ENCODE results near the gene TMEM51.

TMEM51 gene

GRCh38 chr1:15152318-15153183 is 996 bp upstream of the TMEM51 start:
- no peak overlapping the region for H3K4me3 ChIP-seq (ENCODE audit: low read depth, low read length)
- TF ChIP-seq MYC (IDR thresholded peaks at IDR 0.05; ENCODE audit: low read depth, low read length) (no peak), POLR2A (IDR thresholded peaks at IDR 0.05; ENCODE audit: extremely low read depth, insufficient read length) (no peak)
- TF ChIP-seq, protein P1, sequence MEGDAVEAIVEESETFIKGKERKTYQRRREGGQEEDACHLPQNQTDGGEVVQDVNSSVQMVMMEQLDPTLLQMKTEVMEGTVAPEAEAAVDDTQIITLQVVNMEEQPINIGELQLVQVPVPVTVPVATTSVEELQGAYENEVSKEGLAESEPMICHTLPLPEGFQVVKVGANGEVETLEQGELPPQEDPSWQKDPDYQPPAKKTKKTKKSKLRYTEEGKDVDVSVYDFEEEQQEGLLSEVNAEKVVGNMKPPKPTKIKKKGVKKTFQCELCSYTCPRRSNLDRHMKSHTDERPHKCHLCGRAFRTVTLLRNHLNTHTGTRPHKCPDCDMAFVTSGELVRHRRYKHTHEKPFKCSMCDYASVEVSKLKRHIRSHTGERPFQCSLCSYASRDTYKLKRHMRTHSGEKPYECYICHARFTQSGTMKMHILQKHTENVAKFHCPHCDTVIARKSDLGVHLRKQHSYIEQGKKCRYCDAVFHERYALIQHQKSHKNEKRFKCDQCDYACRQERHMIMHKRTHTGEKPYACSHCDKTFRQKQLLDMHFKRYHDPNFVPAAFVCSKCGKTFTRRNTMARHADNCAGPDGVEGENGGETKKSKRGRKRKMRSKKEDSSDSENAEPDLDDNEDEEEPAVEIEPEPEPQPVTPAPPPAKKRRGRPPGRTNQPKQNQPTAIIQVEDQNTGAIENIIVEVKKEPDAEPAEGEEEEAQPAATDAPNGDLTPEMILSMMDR (IDR thresholded peaks at IDR 0.05; ENCODE audit: low read depth, low read length), result peak; percentile 27
- peak; percentile 41 for DNase-seq (ENCODE audit: low read depth)

DNA sequence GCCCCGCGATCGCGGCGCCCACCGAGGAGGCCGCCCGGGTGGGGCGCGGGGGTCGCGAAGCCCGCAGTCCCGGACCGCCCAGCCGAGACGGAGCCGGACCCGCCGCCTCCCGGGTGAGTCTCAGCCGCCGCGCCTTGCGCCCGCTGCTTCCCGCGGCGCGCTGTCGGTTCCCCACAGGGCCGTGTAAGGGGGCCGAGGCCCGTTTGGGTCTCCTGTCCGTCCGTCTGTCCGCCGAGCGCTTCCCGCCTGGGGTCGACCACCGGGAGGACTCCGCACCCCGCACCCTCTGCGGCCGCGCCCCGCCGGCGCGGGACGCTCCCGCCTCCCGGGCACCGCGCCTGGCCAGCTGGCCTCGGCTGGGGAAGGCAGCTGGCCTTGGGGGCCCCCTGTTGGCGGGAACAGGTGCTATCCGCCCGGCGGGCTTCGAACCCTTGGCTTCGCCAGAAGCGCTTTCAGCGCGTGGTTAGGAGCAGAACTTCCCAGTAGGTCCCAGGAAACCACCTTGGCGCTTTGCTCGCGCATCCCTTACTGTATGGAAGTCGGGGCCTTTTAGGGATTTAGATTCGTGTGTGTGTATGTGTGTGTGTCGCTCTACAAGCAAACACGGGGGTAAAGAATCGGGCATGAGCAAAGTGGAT is 414 bp downstream of the TMEM51 start:
- no peak overlapping the region for H3K4me3 ChIP-seq (ENCODE audit: low read depth, low read length)

GRCh38 chr1:15154480-15155036 is 1.0 kb downstream of the TMEM51 start:
- no peak for DNase-seq (ENCODE audit: low read depth)
- TF ChIP-seq, protein P1 (IDR thresholded peaks at IDR 0.05; ENCODE audit: low read depth, low read length), result no peak
- TF ChIP-seq, protein P2, sequence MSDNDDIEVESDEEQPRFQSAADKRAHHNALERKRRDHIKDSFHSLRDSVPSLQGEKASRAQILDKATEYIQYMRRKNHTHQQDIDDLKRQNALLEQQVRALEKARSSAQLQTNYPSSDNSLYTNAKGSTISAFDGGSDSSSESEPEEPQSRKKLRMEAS (IDR thresholded peaks at IDR 0.05; ENCODE audit: low read depth, low read length), result no peak
- TF ChIP-seq MYC (IDR thresholded peaks at IDR 0.05; ENCODE audit: low read depth, low read length), result no peak
- TF ChIP-seq POLR2A (IDR thresholded peaks at IDR 0.05; ENCODE audit: extremely low read depth, insufficient read length), result no peak
- H3K4me3 ChIP-seq (ENCODE audit: low read depth, low read length), result no peak overlapping the region

More for the DNA sequence above, 414 bp downstream of the TMEM51 start:
- TF ChIP-seq, protein P1 (IDR thresholded peaks at IDR 0.05; ENCODE audit: low read depth, low read length), result peak; percentile 44
- no peak for TF ChIP-seq MYC (IDR thresholded peaks at IDR 0.05; ENCODE audit: low read depth, low read length)
- no peak for TF ChIP-seq POLR2A (IDR thresholded peaks at IDR 0.05; ENCODE audit: extremely low read depth, insufficient read length)
- DNase-seq (ENCODE audit: low read depth), result no peak

DNA sequence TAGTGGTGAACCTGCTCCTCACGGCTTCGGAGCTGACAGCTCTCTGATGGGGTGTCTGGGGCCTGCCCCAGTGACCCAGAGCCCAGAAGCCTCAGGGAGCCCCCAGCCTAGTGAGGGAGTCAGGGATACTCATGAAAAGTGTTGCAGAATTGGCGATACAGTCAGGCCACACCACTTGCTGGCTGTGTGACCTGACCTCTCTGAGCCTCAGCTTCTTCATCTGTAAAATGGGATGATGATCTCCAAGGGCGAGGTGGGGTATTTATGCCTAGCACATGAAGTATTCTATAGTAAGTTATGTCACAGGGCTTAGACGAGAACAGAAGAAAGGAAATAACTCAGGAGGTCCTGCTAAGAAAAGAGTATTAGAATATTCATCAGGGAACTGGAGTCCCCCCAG is 1.6 kb downstream of the TMEM51 start:
- no peak for DNase-seq (ENCODE audit: low read depth)
- TF ChIP-seq MYC (IDR thresholded peaks at IDR 0.05; ENCODE audit: low read depth, low read length) (no peak), POLR2A (IDR thresholded peaks at IDR 0.05; ENCODE audit: extremely low read depth, insufficient read length) (no peak)
- TF ChIP-seq, protein P1 (IDR thresholded peaks at IDR 0.05; ENCODE audit: low read depth, low read length), result no peak
- TF ChIP-seq, protein P2 (IDR thresholded peaks at IDR 0.05; ENCODE audit: low read depth, low read length), result no peak
- H3K4me3 ChIP-seq (ENCODE audit: low read depth, low read length), result no peak overlapping the region

DNA sequence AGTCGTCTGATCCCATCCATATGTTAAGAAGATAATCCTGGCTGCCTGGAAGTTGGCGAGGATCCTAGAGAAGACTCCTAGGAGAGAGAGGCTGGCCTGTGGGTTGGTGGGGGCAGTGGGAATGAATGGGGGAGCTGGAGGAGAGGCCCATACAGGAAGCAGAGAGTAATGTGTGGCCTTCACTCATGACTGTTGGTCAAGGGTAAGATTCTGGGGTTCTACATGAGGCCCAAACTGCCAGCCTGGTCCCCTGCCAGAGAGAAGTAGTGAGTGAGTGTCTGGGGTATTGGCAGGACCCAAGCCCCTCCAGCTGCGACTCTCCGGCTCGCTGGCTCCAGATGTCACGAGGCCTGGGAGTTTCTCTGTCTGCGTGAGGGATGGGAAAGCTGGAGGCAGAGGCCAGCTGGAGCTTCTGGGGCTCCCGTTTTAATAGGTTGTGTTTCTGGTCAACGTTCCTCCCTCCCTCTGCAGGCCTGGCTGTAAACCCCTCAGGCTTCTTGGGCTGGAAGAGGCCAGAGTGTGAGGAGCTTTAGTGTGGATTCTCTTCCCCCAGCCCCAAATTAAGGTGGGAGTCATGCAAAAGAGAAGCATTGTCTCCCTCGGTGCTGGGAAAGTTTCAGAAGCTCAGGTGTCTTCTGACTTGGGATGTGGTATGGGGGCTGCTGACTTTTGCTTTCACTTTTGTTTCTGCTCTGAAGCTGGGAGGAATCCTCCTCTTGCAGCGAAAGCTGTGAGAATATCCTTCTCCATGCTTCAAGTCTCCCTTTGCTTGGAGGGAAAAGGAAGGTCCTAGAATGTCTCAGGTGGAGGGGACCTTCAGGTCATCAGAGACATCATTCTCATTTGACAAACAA is 2.6 kb downstream of the TMEM51 start:
- H3K4me3 ChIP-seq (ENCODE audit: low read depth, low read length), result no peak overlapping the region
- TF ChIP-seq, protein P2 (IDR thresholded peaks at IDR 0.05; ENCODE audit: low read depth, low read length), result no peak
- TF ChIP-seq POLR2A (IDR thresholded peaks at IDR 0.05; ENCODE audit: extremely low read depth, insufficient read length) (no peak), MYC (IDR thresholded peaks at IDR 0.05; ENCODE audit: low read depth, low read length) (no peak)
- TF ChIP-seq, protein P1 (IDR thresholded peaks at IDR 0.05; ENCODE audit: low read depth, low read length), result no peak
- no peak for DNase-seq (ENCODE audit: low read depth)
